Fibroblast of pulmonary artery (primary cell): ENCODE results near the gene CXCL9.

ENCODE experiments used
- DNase-seq: peaks from one replicate; pipeline ENCODE4 v3.0.0-alpha.2; 2010; ENCODE audit warnings: low read depth
- H3K4me3 ChIP-seq: replicated peaks from 2 replicates; pipeline ENCODE4 v1.5.1; 2011; ENCODE audit warnings: low read depth, mild to moderate bottlenecking, control low read depth, low read length, moderate library complexity
- CTCF ChIP-seq: IDR thresholded peaks from 2 replicates; pipeline ENCODE4 v1.5.1; 2011; ENCODE audit warnings: mild to moderate bottlenecking, control low read depth, low read length, inconsistent platforms; ENCODE audit errors: missing control alignments

The CXCL9 gene

GRCh38 chr4:75953509-75953908 lies 53.8 kb downstream of the CXCL9 start:
- DNase-seq = no peak
- H3K4me3 ChIP-seq = no peak overlapping the region
- no peak for TF ChIP-seq CTCF
